Middle frontal gyrus (tissue), 1 donor: ENCODE data around the gene FAM171A1.
A peak's percentile ranks its signal among the peaks of the same experiment; 100 is the strongest.
"Not testable (repeated sequence)": the region's sequence is repeated elsewhere in the genome, so short reads cannot be mapped to it uniquely, and the experiment has no call there.

Source experiments
- DNase-seq: peaks from one replicate; pipeline ENCODE4 v3.0.0-alpha.2; 2015; ENCODE audit warnings: low spot score; ENCODE audit errors: extremely low spot score

Gene FAM171A1

DNA sequence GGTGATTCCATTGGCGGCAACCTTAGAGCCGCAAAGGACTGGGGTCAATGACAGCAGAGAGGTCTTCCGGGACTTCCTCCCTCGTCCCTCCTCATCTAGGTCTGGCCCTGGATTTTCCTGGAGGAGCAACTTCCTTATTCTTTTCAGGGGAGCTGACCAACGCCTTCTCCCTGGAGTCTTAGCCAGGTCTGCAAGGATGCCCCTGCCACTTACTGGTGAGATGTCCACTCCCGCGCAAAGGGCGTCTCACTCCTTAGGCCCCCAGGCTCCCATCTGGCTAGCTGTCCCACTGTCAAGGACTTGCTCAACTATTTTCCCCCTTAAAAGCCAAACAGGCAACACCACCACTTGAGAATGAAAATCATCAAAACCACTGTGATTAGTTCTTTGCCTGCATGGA lies 160.6 kb downstream of the FAM171A1 start:
- no peak for DNase-seq

DNA sequence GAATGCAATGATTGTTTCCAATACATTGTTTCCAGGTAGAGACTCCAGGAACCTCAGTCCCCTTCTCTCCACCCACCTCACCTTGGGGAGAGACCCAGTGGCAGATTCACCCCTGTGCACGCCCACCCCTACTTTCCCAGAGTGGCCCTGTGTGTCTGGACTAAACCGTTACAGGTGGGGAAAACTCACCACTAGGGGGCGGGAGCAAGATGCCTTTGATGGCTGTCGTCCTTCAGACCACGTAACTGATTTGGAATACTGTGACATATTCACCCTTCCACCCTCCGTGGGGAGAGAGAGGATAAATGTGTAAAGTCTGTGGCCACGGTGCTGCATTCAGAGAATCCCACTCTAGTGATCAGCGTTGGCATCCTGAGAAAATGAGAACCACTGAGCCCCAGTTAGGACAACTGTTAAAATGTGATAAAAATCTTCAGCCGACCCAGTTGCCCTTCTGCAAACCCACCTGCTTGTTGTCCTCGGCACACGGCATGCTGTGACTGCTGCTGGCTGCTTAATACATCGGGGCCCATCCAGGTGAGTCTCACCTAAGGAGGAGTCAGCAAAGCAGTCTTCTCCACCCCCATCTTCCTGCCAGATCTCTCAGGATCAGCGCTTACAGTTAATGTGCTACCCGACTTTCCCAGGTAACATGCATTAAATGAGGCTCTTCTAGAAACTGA lies 161.1 kb downstream of the FAM171A1 start:
- DNase-seq, result peak; percentile 53

DNA sequence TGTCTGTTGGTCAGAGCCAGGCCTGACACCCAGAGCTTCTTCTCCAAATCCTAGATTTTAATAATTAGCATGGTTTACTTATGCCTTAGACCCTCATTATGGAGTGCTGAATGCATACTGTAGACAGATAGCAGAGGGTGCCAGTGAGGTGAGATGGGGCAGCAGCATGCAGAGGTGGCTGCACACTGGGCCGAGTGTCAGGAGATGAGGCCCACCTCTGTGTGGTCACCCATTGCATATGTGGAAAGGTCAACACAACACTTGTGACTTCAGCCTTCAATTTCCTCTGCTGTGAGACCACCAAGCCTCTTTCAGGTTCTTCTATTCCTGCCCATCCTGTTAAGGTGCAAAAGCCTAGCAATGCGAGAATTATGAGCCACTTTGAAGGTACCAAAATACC lies 162.9 kb downstream of the FAM171A1 start:
- DNase-seq, result no peak

DNA sequence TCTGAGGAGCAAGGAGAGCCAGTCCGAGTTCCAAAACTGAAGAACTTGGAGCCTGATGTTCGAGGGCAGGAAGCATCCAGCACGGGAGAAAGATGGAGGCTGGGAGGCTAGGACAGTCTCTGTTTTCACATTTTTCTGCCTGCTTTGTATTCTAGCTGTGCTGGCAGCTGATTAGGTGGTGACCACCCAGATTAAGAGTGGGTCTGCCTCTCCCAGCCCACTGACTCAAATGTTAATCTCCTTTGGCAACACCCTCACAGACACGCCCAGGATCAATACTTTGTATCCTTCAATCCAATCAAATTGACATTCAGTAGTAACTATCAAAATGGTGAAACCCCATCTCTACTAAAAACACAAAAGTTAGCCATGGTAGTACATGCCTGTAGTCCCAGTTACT lies 163.7 kb downstream of the FAM171A1 start:
- not testable (repeated sequence) for DNase-seq

DNA sequence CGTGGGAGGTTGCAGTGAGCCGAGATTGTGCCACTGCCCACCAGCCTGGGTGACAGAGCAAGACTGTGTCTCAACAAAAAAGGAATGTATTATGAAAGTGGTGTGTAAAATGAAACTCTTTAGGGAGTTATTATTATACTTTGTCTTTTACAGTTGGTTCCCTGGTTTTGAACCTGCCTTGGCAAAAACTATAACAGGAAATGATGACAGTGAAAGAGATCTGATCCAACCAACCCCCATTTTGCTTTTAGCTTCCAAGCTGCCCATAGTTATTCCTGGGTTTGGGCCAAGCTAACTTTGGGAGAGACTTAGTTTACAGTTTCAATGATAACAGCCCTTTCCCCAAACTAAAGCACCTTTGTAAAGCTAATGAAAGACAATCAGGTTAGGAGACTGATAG lies 168.4 kb downstream of the FAM171A1 start:
- DNase-seq, result no peak

DNA sequence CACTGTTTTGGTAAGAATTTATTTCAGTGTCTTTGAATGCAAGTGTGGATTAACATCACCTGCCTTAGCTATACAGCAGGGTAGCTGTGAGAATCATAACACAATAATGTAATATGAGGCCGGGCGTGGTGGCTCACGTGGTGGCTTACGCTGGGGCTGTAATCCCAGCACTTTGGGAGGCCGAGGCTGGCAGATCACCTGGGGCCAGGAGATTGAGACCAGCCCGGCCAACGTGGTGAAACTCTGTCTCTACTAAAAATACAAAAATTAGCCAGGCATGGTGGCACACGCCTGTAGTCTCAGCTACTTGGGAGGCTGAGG lies 168.8 kb downstream of the FAM171A1 start:
- not testable (repeated sequence) for DNase-seq

DNA sequence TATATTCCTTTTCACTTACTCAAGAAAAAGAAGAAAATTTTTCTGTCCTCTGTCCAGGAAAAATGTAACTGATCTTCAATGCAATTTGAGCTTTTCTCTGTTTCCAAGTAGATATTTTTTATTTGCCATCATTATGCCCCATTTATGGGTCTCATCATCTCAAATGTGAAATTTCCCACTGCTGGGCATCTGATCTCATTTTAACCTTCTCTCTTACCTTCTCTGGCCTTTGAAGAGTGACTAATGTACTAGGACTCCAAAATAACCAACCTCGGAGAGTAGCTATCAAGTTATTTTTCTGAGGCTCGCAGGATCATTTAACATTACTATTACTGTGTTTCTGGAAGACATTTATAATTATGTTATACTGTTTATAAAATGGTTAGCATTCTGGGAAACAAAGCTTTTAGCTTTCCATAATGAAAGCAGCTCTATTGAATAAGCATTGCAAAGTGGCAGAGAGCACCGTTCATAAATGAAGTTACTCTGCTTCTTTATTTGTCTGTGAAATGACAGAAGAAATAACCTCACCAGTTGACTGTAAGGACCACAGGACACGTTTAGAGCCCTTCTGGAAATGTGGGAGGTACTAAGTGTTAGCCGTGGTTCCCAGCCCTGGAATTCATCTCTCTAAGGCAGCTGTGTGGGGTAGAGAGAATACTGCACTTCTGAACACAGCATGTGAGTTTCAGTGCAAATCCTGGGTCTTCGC lies 169.3 kb downstream of the FAM171A1 start:
- DNase-seq, result no peak

DNA sequence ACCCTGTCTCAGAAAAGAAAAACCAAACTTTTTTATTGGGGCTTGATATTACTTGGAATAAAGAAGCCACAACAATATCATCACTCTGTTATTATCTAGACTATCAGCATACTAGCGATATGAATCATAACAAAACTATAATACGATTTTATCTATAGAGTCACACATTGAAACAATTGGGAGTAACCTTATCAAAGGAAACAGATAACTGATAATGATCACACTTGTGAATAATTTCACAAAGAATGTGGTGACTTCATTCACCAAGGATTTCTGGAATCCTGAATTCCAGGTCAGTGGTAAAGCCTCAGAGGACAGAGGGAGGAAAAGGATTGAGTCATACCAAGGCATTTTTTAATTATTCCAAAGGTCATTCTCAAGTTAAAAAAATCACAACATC lies 170.5 kb downstream of the FAM171A1 start:
- DNase-seq, result no peak

DNA sequence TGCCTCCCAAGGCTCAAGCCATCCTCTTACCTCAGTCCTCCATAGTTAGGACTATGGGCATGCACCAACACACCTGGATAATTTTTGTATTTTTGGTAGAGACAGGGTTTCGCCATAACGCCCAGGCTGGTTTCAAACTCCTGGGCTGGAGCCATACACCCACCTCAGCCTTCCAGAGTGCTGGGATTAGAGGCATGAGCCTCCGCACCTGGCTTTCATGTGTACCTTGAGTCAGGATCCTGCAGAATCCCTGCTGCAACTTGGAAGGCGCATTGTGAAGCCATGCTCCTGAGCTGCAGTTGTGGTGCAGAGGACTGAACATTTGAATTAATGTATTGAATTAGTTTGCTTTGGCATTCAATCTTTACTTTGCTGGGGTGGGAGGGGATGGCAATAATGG lies 173.2 kb downstream of the FAM171A1 start:
- no peak for DNase-seq

DNA sequence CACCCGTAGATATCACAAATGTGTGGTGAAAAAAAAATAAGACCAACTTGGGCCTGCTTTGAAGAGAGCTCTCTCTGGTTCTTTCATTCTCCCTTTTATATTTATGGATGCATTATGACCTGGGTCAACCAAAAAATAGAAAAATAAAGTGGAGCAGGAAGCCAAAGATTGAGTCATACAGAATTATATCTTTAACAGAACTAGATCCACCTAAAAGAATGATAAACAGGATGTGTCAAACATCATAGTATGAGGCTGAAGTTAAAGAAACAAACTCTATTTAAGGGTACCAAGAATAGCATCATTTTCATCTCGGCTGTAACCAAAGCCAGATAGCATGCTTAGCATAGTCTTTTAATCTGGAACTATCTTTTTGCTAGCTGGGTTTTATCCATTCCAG lies 173.8 kb downstream of the FAM171A1 start:
- no peak for DNase-seq

DNA sequence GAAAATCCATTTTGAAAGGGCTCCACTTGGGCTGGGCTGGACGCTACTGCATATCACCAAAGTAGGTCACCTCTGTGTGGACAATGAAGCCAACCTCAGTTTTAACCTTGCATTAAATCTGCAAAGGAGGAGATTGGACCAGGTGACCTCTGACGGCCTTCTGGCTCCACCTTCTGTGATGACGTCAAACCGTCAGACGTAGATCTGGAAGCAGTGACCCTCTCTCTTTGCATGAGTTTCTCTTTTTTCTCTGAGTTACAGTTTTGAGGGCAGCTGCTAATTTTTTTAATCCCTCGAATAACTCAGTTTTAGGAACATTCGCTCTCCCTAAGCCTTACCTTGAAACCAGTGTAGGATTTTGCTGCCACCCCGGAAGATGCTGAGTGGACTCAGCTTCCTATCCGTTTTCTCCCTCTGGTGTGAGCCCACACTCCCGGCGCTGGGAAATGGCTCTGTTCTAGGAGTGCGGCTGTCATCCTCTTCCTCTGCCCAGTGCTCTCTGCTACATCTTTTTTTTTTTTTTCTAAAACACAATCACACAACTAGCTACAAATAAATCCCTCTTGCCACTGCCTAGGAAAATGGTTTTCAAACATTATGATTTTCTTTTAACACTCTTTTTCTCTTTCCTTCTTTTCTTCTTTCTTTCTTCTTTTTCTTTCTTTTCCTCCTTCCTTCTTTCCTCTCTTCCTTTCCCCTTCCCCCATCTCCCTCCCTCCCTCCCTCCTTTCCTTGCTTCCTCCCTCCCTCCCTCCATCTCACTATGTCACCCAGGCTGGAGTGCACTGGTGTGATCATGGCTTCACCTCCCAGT lies 174.9 kb downstream of the FAM171A1 start:
- no peak for DNase-seq

DNA sequence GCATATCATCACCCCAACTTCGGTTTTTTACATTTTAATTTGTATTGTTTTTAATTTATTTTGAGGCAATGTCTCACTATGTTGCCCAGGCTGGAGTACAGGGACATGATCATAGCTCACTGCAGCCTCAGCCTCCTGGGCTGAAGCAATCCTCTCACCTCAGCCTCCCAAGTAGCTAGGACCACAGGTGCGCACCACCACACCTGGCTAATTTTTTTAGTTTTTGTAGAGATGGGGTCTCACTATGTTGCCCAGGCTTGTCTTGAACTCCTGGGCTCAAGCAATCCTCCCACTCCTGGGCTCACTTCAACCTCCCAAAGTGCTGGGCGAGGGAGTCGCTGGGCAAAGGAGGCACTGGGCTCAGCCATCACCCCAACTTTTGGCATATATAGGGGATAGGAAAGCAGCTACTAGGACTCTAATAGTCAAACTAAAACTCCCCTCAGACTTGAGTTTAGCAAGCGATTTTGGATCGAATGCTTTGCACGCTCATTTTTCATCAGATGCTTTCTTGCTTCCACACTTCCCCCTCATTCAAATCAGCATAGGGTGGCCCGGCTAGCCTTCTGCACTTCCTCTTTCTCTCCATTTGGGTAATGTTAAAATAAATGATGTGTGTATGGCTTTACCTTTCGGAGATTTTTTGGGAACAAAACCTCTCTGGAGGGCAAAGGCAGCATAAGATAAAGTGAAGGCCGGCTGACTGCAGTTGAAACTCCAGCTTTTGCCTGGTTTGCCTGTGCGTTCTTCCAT lies 181.8 kb downstream of the FAM171A1 start:
- no peak for DNase-seq

DNA sequence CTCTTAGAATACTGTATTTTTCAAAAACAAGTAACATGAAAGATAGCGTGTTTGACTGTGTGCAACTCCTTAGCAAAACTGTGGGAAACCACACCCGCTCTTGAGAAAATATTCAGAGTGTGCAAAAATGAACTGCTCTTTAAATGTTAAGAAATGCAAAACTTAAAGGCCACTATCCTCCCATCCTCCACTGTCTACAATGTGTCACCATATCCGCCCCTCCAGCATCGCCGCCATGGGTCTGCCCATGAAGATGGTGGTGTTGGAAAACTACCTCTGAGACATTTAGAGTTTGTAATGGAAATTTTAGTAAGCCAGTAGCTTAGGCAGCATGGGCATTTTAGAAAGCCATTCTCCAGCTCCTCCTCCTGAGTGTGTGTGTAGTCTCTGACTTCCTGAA lies 182.5 kb downstream of the FAM171A1 start:
- DNase-seq, result no peak

DNA sequence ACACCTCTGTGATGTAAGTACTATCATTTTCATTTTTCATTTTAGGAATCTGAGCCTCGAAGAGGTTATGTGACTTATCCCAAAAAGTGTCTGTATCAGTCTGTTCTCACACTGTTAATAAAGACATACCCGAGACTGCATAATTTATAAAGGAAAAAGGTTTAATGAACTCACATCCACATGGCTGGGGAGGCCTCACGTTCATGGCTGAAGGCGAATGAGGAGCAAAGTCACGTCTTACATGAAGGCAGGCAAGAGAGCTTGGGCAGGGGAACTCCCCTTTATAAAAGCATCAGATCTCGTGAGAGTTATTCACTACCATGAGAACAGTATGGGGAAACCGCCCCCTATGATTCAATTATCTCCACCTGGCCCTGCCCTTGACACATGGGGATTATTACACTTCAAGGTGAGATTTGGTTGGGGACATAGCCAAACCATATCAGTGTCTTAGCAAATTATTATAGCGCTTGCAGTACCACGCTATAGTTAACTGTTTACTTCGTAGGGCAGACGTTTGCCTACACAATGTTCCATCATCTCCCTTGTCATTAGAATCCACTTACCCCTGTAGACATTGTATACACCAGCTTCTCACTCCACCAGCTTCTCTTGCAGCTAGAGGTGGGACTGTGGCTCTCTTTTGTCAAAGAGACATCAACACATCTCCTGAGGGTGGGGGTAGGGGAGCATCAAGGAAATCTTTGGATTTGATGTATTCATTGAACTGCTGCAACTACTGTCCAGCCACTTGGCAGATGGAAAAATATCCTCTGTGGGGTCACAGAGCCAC lies 187.2 kb downstream of the FAM171A1 start:
- no peak for DNase-seq

DNA sequence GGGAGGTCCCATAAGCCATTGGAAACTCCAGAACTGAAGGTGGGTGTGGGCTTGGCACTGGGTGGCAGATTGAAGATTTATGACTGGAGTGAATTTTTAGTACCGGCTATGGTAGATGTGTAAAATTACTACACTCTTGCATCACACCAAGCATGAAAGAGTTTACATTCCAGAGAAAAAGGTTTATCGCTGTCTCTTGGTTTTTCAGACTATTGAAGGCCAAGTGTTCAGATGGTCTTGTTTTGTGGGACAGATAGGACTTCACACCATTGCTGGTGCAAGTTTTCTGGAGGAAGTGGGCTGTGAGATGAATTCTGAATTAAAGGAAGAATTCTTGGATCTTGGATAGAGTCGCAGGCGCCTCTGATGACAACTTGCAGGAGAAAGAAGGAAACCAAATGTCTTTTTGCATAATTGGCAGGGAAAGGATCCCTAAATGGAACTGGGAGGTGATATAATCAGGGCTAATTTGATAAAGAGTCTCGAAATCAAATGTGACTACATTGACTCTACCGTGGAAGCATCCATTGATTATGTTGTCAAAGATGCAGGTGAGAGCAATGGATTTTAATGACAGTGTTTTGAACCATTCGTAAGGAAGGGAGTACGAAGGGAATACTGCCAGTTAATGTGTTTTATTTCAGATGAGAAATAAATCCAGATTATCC lies 188.4 kb downstream of the FAM171A1 start:
- DNase-seq, result no peak

DNA sequence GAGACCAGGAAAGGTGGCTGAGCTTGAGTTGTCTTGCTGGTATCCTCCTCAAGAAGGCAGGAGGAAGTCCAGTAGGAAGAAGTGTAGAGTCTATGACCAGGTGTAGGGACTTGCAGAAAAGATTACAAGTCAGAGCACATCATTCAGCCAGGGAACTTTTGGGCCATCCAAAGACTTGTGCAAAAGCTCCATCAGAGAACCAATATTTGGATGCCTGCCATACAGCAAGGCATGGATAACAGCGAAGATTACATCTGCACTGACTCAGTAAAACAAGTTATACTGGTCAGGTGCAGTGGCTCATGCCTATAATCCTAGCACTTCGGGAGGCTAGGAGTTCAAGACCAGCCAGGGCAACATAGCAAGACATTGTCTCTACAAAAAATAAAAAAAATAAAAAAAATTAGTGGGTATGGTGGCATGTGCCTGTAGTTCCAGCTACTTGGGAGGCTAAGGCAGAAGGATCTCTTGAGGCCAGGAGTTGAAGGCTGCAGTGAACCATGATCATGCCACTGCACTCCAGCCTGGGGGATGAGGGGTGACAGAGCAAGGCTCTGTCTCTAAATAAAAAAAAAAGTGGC lies 189.4 kb downstream of the FAM171A1 start:
- DNase-seq, result no peak

DNA sequence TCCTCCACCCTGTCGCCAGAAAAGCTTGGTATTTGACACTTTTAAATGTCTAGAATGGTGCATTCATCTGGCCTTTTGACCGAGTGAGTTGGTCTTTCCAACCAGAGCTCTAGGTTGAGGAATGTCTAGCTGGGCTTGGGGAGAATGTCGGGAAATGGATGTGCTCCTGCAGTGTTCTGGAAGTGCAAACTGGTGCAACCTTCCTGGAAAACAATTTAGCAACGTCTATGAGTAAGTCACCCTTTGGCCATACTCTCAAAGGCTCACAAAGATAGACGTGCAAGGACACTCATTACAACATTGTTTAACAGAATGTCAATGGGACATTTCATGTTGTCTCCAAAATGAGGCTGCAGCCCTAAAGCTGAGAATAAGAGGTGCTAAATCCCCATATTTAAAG lies 190.4 kb downstream of the FAM171A1 start:
- no peak for DNase-seq

DNA sequence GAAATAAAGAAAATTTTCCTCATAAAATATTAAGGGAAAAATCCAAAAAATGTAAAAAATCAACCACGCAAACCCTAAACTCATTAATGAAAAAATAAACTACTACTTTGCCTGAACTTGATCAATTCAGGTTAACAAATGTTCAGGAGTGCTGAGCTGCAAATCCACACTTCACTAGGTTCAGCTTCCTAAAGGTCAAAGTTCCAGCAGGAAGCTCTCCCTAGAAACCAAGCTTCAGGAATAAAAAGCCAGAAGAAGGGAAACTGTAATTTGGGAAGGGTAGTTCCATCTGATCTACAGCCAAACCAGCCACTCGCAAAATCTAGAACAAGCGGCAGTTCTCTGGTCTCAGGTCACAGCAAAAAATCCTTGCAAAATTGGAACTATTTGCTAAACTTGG lies 194.8 kb downstream of the FAM171A1 start:
- DNase-seq, result no peak

DNA sequence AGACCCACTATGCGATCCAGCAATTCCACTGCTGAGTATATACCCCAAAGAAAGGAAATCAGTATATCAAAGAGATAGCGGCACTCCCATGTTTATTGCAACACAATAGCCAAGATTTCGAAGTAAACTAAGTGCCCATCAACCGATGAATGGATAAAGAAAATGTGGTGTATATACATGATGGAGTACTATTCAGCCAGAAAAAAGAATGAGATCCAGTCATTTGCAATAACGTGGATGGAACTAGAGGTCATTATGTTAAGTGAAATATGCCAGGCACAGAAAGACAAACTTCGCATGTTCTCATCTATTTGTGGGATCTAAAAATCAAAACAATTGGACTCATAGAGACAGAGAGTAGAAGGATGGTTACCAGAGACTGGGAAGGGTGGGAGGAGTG lies 195.5 kb downstream of the FAM171A1 start:
- DNase-seq, result no peak

DNA sequence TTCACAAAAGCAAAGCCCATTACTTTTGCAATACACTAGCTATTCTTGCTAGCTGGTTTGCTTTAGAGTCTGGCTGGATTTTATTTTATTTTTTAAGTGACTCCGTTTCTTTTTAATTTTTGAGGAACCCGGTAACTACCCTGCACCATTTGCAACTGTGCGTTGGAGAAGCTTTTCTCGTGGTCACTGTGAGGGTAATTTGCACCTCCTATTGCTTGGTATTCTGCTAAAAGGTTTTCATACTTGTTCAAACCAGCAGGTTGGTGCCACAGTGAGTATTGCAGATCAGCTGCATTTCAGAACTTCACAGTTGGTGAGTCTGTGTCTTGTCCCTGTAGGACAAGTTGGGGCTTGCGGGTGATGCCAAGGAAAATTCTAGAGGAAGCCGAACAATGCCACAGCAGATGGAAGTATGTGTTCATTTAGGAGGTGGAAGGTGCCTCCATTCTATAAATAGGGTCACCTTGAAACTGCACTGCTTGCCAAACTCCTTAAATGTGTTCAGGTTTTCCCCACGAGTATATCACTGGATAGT lies 198.7 kb downstream of the FAM171A1 start:
- no peak for DNase-seq
